Astrocyte (in vitro differentiated cells and primary cell): ENCODE measurements around the gene LRR1. TPM values are rescaled to one million over a fixed set of nuclear protein-coding genes. Genes with fewer than 3 reads are reported as not detected.

Experiments
- DNase-seq: peaks from one replicate; pipeline ENCODE4 v3.0.0-alpha.2; 2010; ENCODE audit warnings: low read depth
- FAIRE-seq: peaks from 2 replicates; lab custom pipeline; 2011; peaks lifted over from hg19 to GRCh38; lab: Jason Lieb, UNC
- H2AFZ ChIP-seq: 2 replicates; pipeline ENCODE4 v1.6.0; 2012; ENCODE audit warnings: low read depth, low read length, inconsistent platforms
- H3K27ac ChIP-seq: 2 replicates; pipeline ENCODE4 v1.5.1; 2011; ENCODE audit warnings: low read depth, low read length, inconsistent platforms
- H3K27me3 ChIP-seq: 2 replicates; pipeline ENCODE4 v1.6.0; 2011; ENCODE audit warnings: low read length, inconsistent platforms; ENCODE audit not compliant: insufficient read depth
- H3K36me3 ChIP-seq: 2 replicates; pipeline ENCODE4 v1.5.1; 2011; ENCODE audit warnings: low read length, inconsistent platforms; ENCODE audit not compliant: insufficient read depth
- H3K4me1 ChIP-seq: 2 replicates; pipeline ENCODE4 v1.5.1; 2011; ENCODE audit warnings: low read length, inconsistent platforms; ENCODE audit not compliant: insufficient read depth
- H3K4me2 ChIP-seq: 2 replicates; pipeline ENCODE4 v1.6.0; 2012; ENCODE audit warnings: low read length, inconsistent platforms
- H3K4me3 ChIP-seq: 2 replicates; pipeline ENCODE4 v1.5.1; 2011; ENCODE audit warnings: low read depth, mild to moderate bottlenecking, low read length, inconsistent platforms; ENCODE audit not compliant: insufficient read depth
- H3K79me2 ChIP-seq: 2 replicates; pipeline ENCODE4 v1.6.0; 2012; ENCODE audit warnings: mild to moderate bottlenecking, low read length, inconsistent platforms; ENCODE audit not compliant: insufficient read depth
- H3K9ac ChIP-seq: 2 replicates; pipeline ENCODE4 v1.6.0; 2012; ENCODE audit warnings: mild to moderate bottlenecking, low read length, inconsistent platforms
- H3K9me3 ChIP-seq: 2 replicates; pipeline ENCODE4 v1.5.1; 2012; ENCODE audit warnings: low read depth, mild to moderate bottlenecking, low read length, inconsistent platforms; ENCODE audit not compliant: insufficient read depth
- H4K20me1 ChIP-seq: 2 replicates; pipeline ENCODE4 v1.6.0; 2012; ENCODE audit warnings: low read length, inconsistent platforms; ENCODE audit not compliant: insufficient read depth
- H3K27ac Mint-ChIP-seq: one replicate; pipeline ENCODE4 v1.8.0; 2021; ENCODE audit warnings: mild to moderate bottlenecking, mixed read lengths; ENCODE audit not compliant: unreplicated experiment
- H3K27me3 Mint-ChIP-seq: one replicate; pipeline ENCODE4 v1.8.0; 2021; ENCODE audit warnings: low read depth, mixed read lengths; ENCODE audit not compliant: unreplicated experiment
- H3K36me3 Mint-ChIP-seq: one replicate; pipeline ENCODE4 v1.8.0; 2021; ENCODE audit warnings: low read depth, mixed read lengths; ENCODE audit not compliant: unreplicated experiment
- H3K4me1 Mint-ChIP-seq: one replicate; pipeline ENCODE4 v1.8.0; 2021; ENCODE audit warnings: low read depth, mixed read lengths; ENCODE audit not compliant: unreplicated experiment
- H3K4me3 Mint-ChIP-seq: one replicate; pipeline ENCODE4 v1.8.0; 2021; ENCODE audit warnings: mild to moderate bottlenecking, moderate library complexity, mixed read lengths; ENCODE audit not compliant: unreplicated experiment
- H3K9me3 Mint-ChIP-seq: one replicate; pipeline ENCODE4 v1.8.0; 2021; ENCODE audit warnings: mild to moderate bottlenecking, mixed read lengths; ENCODE audit not compliant: unreplicated experiment
- EZH2 ChIP-seq: IDR thresholded peaks from 2 replicates; pipeline ENCODE4 v1.6.1; 2012; ENCODE audit warnings: mild to moderate bottlenecking, low read length, inconsistent platforms; ENCODE audit not compliant: insufficient read depth
- total RNA-seq: library from RNA; stranded (reverse); gene quantifications from 2 replicates; pipeline ENCODE4 v1.2.1, GENCODE V29; 2021
- TF ChIP-seq, protein P1 (sequence below): IDR thresholded peaks from 2 replicates; pipeline ENCODE4 v1.5.1; 2011; ENCODE audit warnings: low read depth, mild to moderate bottlenecking, inconsistent platforms, low read length, moderate library complexity; ENCODE audit not compliant: insufficient read depth

LRR1 gene
- total RNA-seq, 1 donor from 2014 or later = 10.0 TPM

DNA sequence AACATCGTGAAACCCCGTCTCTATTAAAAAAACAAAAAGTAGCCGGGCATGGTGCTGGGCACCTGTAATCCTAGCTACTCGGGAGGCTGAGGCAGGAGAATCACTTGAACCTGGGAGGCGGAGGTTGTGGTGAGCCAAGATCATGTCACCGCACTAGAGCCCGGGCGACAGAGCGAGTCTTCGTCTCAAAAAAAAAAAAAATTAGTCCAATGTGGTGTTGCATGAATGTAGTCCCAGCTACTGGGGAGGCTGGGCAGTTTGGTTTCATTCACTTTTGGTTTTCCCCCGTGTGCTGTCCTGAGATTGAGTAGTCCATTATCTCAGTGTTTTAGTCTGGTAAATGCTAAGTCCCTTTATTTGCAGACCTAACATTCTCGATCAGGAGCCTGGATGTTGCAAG lies 32.0 kb upstream of the LRR1 start:
- Mint-ChIP-seq H3K27me3 (no peaks in the 10 kb centered on the region), H3K36me3 (peaks cover 2% of the 10 kb centered on the region), H3K9me3 (no peaks in the 10 kb centered on the region), H3K4me3 (no peak overlapping the region), H3K27ac (no peak overlapping the region), H3K4me1 (peaks cover 3% of the 10 kb centered on the region)
- Histone ChIP-seq H3K9me3 (no peaks in the 10 kb centered on the region), H3K4me1 (no peaks in the 10 kb centered on the region), H3K9ac (no peak overlapping the region), H3K79me2 (no peaks in the 10 kb centered on the region), H3K4me3 (no peak overlapping the region), H3K4me2 (no peak overlapping the region), H2AFZ (no peak overlapping the region), H3K36me3 (no peaks in the 10 kb centered on the region), H4K20me1 (no peaks in the 10 kb centered on the region), H3K27ac (no peak overlapping the region), H3K27me3 (no peaks in the 10 kb centered on the region)
- no peak for TF ChIP-seq EZH2
- TF ChIP-seq, protein P1, sequence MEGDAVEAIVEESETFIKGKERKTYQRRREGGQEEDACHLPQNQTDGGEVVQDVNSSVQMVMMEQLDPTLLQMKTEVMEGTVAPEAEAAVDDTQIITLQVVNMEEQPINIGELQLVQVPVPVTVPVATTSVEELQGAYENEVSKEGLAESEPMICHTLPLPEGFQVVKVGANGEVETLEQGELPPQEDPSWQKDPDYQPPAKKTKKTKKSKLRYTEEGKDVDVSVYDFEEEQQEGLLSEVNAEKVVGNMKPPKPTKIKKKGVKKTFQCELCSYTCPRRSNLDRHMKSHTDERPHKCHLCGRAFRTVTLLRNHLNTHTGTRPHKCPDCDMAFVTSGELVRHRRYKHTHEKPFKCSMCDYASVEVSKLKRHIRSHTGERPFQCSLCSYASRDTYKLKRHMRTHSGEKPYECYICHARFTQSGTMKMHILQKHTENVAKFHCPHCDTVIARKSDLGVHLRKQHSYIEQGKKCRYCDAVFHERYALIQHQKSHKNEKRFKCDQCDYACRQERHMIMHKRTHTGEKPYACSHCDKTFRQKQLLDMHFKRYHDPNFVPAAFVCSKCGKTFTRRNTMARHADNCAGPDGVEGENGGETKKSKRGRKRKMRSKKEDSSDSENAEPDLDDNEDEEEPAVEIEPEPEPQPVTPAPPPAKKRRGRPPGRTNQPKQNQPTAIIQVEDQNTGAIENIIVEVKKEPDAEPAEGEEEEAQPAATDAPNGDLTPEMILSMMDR = no peak
- no peak for FAIRE-seq
- DNase-seq = no peak

DNA sequence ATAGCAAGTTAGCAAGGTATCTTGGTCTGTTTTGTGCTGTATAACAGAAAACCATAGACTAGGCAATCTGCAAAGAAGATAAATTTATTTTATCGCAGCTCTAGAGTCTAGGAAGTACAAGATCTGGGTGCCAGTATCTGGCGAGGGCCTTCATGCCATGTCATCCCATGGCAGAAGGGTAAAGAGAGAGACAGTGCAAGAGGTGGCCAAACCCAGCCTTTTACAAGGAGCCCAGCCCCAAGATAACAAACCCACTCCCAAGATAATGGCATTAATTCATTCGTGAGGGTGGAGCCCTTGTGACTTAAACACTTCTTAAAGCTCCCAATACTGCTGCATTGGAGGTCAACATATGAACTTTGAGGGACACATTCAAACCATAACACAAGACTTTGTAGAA lies 29.5 kb upstream of the LRR1 start:
- peaks cover 3% of the 10 kb centered on the region for H3K4me1 Mint-ChIP-seq
- no peak overlapping the region for H3K27ac ChIP-seq
- no peaks in the 10 kb centered on the region for H4K20me1 ChIP-seq
- H3K36me3 ChIP-seq = no peaks in the 10 kb centered on the region
- no peak overlapping the region for H3K4me3 ChIP-seq
- no peak overlapping the region for H3K9ac ChIP-seq
- H2AFZ ChIP-seq = no peak overlapping the region
- no peaks in the 10 kb centered on the region for H3K27me3 ChIP-seq
- no peak overlapping the region for H3K4me2 ChIP-seq
- H3K79me2 ChIP-seq = no peaks in the 10 kb centered on the region
- H3K9me3 ChIP-seq = no peaks in the 10 kb centered on the region
- TF ChIP-seq EZH2 = no peak
- TF ChIP-seq, protein P1 = no peak
- no peaks in the 10 kb centered on the region for H3K4me1 ChIP-seq
- no peak overlapping the region for H3K27ac Mint-ChIP-seq
- peaks cover 2% of the 10 kb centered on the region for H3K36me3 Mint-ChIP-seq
- DNase-seq (no peak), FAIRE-seq (no peak)
- no peaks in the 10 kb centered on the region for H3K9me3 Mint-ChIP-seq
- H3K27me3 Mint-ChIP-seq = no peaks in the 10 kb centered on the region
- H3K4me3 Mint-ChIP-seq = no peak overlapping the region

DNA sequence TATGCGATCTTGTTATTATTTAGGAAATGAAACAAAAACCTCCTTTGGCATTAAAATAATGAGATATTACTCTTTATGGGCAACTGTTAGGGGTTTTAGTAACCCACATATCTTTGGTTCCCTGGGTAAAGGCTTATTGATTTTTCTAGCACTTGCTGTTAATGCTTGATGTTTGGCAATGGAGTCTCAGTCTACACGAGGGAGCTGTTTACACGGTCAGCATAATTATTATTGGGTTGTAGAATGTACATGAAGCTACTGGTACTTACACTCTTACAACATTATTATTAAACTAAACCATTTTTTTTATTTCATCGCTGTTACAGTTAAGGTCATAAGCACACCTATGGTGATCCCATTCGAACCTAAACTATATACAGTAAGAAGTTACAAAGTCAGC lies 24.7 kb upstream of the LRR1 start:
- FAIRE-seq = no peak
- H3K9ac ChIP-seq = no peak overlapping the region
- H3K9me3 ChIP-seq = no peaks in the 10 kb centered on the region
- H3K9me3 Mint-ChIP-seq = no peaks in the 10 kb centered on the region
- no peaks in the 10 kb centered on the region for H3K27me3 Mint-ChIP-seq
- no peak overlapping the region for H3K27ac ChIP-seq
- peaks cover 8% of the 10 kb centered on the region for H3K36me3 Mint-ChIP-seq
- H2AFZ ChIP-seq = no peak overlapping the region
- H4K20me1 ChIP-seq = peaks cover 13% of the 10 kb centered on the region
- TF ChIP-seq, protein P1 = no peak
- TF ChIP-seq EZH2 = no peak
- peaks cover 2% of the 10 kb centered on the region for H3K79me2 ChIP-seq
- H3K4me1 Mint-ChIP-seq = peaks cover 7% of the 10 kb centered on the region
- no peak overlapping the region for H3K4me2 ChIP-seq
- no peak overlapping the region for H3K27ac Mint-ChIP-seq
- peaks cover 19% of the 10 kb centered on the region for H3K36me3 ChIP-seq
- no peak overlapping the region for H3K4me3 Mint-ChIP-seq
- H3K27me3 ChIP-seq = no peaks in the 10 kb centered on the region
- H3K4me1 ChIP-seq = no peaks in the 10 kb centered on the region
- no peak for DNase-seq
- no peak overlapping the region for H3K4me3 ChIP-seq
